SK-N-SH treated with all-trans-retinoic acid at 6 μM for 48 hours (cell line): ENCODE data around the gene TRPC6.
A peak's percentile ranks its signal among the peaks of the same experiment; 100 is the strongest.

Experiments
- ATAC-seq: fragments of 200-7000 bp; cut with Tn5 transposase; 3 replicates; pipeline ENCODE4 v1.9.1; 2020; ENCODE audit warnings: mild to moderate bottlenecking, moderate library complexity
- ARNTL ChIP-seq: fragments of 450-650 bp; formaldehyde crosslinking; IDR thresholded peaks from 2 replicates; pipeline ENCODE4 v1.5.0; 2020; ENCODE audit warnings: low read depth, mild to moderate bottlenecking, moderate library complexity, borderline replicate concordance
- BACH2 ChIP-seq: fragments of 250-450 bp; sonication (Bioruptor Pico); IDR thresholded peaks from 2 replicates; pipeline ENCODE4 v1.9.0; 2021; ENCODE audit warnings: mild to moderate bottlenecking, borderline replicate concordance
- CREB5 ChIP-seq: fragments of 250-450 bp; sonication (Bioruptor Pico); IDR thresholded peaks from 2 replicates; pipeline ENCODE4 v1.5.1; 2020; ENCODE audit warnings: low read depth, mild to moderate bottlenecking, moderate library complexity
- CSDC2 ChIP-seq: fragments of 250-450 bp; sonication (Bioruptor Pico); IDR thresholded peaks from 2 replicates; pipeline ENCODE4 v1.5.0; 2020; ENCODE audit warnings: mild to moderate bottlenecking, moderate library complexity
- CSRNP3 ChIP-seq: fragments of 250-450 bp; sonication (Bioruptor Pico); IDR thresholded peaks from 2 replicates; pipeline ENCODE4 v1.5.1; 2021; ENCODE audit warnings: mild to moderate bottlenecking, moderate library complexity
- ESRRG ChIP-seq: fragments of 250-450 bp; sonication (Bioruptor Pico); IDR thresholded peaks from 2 replicates; pipeline ENCODE4 v1.6.1; 2021; ENCODE audit warnings: mild to moderate bottlenecking
- ISL1 ChIP-seq: fragments of 250-450 bp; sonication (Bioruptor Pico); IDR thresholded peaks from 2 replicates; pipeline ENCODE4 v2.1.2; 2022; ENCODE audit warnings: mild to moderate bottlenecking, moderate library complexity
- OSR1 ChIP-seq: fragments of 250-450 bp; sonication (Bioruptor Pico); IDR thresholded peaks from 2 replicates; pipeline ENCODE4 v1.8.0; 2022; ENCODE audit warnings: moderate library complexity, mild to moderate bottlenecking, inconsistent platforms
- PATZ1 ChIP-seq: fragments of 250-450 bp; sonication (Bioruptor Pico); IDR thresholded peaks from 2 replicates; pipeline ENCODE4 v1.8.0; 2020; ENCODE audit warnings: mild to moderate bottlenecking, moderate library complexity, borderline replicate concordance
- POU6F1 ChIP-seq: fragments of 250-450 bp; sonication (Bioruptor Pico); IDR thresholded peaks from 2 replicates; pipeline ENCODE4 v1.8.0; 2021; ENCODE audit warnings: low read depth, mild to moderate bottlenecking, moderate library complexity, borderline replicate concordance
- PPARA ChIP-seq: fragments of 250-450 bp; sonication (Bioruptor Pico); IDR thresholded peaks from 2 replicates; pipeline ENCODE4 v1.5.0; 2020; ENCODE audit warnings: mild to moderate bottlenecking, borderline replicate concordance
- RARB ChIP-seq: fragments of 250-450 bp; sonication (Bioruptor Pico); IDR thresholded peaks from 2 replicates; pipeline ENCODE4 v1.8.0; 2021; ENCODE audit warnings: mild to moderate bottlenecking, moderate library complexity
- TCF4 ChIP-seq: fragments of 250-450 bp; sonication (Bioruptor Pico); IDR thresholded peaks from 2 replicates; pipeline ENCODE4 v1.8.0; 2021; ENCODE audit warnings: mild to moderate bottlenecking, moderate library complexity, borderline replicate concordance
- TSHZ2 ChIP-seq: fragments of 250-450 bp; sonication (Bioruptor Pico); IDR thresholded peaks from 2 replicates; pipeline ENCODE4 v1.5.0; 2020; ENCODE audit warnings: mild to moderate bottlenecking, moderate library complexity
- ZC3H10 ChIP-seq: fragments of 250-450 bp; sonication (Bioruptor Pico); IDR thresholded peaks from 2 replicates; pipeline ENCODE4 v1.5.1; 2021; ENCODE audit warnings: mild to moderate bottlenecking, moderate library complexity
- ZFP3 ChIP-seq: fragments of 250-450 bp; sonication (Bioruptor Pico); IDR thresholded peaks from 2 replicates; pipeline ENCODE4 v1.5.0; 2020; ENCODE audit warnings: mild to moderate bottlenecking, moderate library complexity
- ZFP30 ChIP-seq: fragments of 450-650 bp; formaldehyde crosslinking; IDR thresholded peaks from 2 replicates; pipeline ENCODE4 v1.5.0; 2022; ENCODE audit warnings: mild to moderate bottlenecking, moderate library complexity
- ZNF565 ChIP-seq: fragments of 450-650 bp; formaldehyde crosslinking; conservative IDR thresholded peaks from 2 replicates; pipeline ENCODE4 v1.5.0; 2020; ENCODE audit warnings: low read depth, mild to moderate bottlenecking, moderate library complexity
- ZNF70 ChIP-seq: fragments of 450-650 bp; formaldehyde crosslinking; IDR thresholded peaks from 2 replicates; pipeline ENCODE4 v1.5.0; 2020; ENCODE audit warnings: mild to moderate bottlenecking, moderate library complexity
- ZNF8 ChIP-seq: fragments of 450-650 bp; formaldehyde crosslinking; IDR thresholded peaks from 2 replicates; pipeline ENCODE4 v1.5.0; 2020; ENCODE audit warnings: mild to moderate bottlenecking, moderate library complexity

Gene TRPC6

GRCh38 chr11:101444164-101444563, 139.6 kb downstream of the TRPC6 start (continued):
- TF ChIP-seq CSRNP3 (no peak), ZNF70 (CRISPR knock-in tag) (no peak), RARB (CRISPR knock-in tag) (no peak), OSR1 (CRISPR knock-in tag) (no peak), TSHZ2 (CRISPR knock-in tag) (no peak), ZNF565 (no peak)

- ATAC-seq = peak; percentile 49
- TF ChIP-seq ESRRG (CRISPR knock-in tag) = no peak
- no peak for TF ChIP-seq TCF4 (CRISPR knock-in tag)
- no peak for TF ChIP-seq ZNF565
- no peak for TF ChIP-seq TSHZ2 (CRISPR knock-in tag)
- TF ChIP-seq ZNF8 (CRISPR knock-in tag) = no peak
- TF ChIP-seq ARNTL = no peak
- TF ChIP-seq BACH2 (CRISPR knock-in tag) = no peak
- TF ChIP-seq ZNF70 (CRISPR knock-in tag) = no peak
- no peak for TF ChIP-seq ZFP3 (CRISPR knock-in tag)
- no peak for TF ChIP-seq RARB (CRISPR knock-in tag)
- no peak for TF ChIP-seq POU6F1 (CRISPR knock-in tag)
- no peak for TF ChIP-seq ZC3H10 (CRISPR knock-in tag)
- no peak for TF ChIP-seq ISL1 (CRISPR knock-in tag)
- no peak for TF ChIP-seq PPARA (CRISPR knock-in tag)
- TF ChIP-seq PATZ1 (CRISPR knock-in tag) = no peak
- no peak for TF ChIP-seq OSR1 (CRISPR knock-in tag)
- no peak for TF ChIP-seq CSDC2
- TF ChIP-seq CREB5 = no peak
- no peak for TF ChIP-seq ZFP30 (CRISPR knock-in tag)
Observed at GRCh38 chr11:101442936-101443521, 140.8 kb downstream of the TRPC6 start.
